ENCODE data around the gene CAMK2D.
"Not testable (repeated sequence)": the region's sequence is repeated elsewhere in the genome, so short reads cannot be mapped to it uniquely, and the experiment has no call there.

The CAMK2D gene

DNA sequence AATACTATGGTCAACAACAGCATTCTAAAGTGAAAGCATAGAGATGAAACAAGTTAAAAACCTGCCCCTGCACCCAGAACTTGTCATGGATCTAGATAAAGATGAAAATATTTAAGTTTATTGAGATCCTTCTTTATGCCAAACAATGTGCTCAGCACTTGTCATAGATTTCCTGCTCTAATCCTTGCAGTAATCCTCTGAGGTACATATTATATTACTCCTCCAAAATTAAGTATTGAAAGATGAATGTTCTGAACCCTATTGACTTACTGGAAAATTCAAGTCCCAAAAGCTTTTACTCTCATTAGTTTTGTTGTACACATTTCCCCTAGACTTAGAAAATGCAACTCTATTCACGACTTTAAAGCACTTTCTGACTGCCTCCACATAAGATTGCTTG is 35.6 kb downstream of the CAMK2D start:
- Mint-ChIP-seq H3K36me3 (peaks cover 27% of the 10 kb centered on the region), H3K27ac (no peak overlapping the region), H3K4me1 (peaks cover 73% of the 10 kb centered on the region), H3K4me3 (no peak overlapping the region), H3K27me3 (no peaks in the 10 kb centered on the region), H3K9me3 (no peaks in the 10 kb centered on the region)

DNA sequence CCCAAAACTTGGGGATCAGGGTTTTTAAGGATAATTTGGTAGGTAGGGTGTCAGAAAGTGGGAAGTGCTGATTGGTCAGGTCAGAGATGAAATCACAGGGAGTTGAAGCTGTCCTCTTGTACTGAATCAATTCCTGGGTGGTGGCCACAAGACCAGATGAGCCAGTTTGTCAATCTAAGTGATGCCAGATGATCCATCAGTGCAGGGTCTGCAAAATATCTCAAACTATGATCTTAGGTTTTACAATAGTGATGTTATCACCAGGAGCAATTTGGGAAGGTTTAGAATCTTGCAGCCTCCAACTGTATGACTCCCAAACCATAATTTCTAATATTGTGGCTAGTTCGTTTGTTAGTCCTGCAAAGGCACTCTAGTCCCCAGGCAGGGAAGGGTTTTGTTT is 43.3 kb downstream of the CAMK2D start:
- Mint-ChIP-seq H3K9me3 (no peaks in the 10 kb centered on the region), H3K4me1 (peaks cover 54% of the 10 kb centered on the region), H3K27ac (peak overlapping the region; percentile 23)

DNA sequence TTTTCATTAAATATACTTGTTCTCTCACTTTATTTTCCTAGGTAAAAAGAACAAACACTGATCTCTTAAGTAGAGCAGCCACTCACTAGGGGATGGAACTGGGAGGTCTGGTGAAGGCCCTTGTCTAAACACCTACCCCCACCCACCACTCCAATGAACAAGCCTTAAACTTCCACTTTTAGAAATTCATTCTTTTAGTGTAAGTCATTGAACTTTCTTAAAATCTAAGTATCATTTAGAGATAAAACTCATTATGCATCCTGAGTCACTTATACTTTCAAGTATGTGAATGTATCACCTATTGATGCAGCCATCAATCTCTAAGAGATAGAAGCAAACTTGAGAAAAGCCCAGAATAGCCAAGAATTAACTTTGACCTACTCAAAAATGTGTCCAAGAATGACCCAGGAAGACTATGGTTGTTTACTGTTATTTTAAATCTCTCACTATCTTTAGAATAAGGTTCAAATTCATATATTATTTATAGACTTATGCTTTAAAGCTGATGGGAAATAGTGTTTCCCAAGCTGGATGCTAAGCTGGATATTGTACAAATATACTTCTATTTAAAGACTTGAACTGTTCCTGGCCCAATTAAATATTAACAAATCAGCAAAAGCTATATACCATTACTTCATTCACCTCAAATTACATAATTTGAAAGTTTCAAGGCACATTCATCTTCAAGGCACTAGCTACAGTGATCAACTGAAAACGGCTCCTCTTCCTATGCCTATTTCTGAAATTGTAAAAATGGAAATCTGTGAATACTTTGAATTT is 49.5 kb downstream of the CAMK2D start:
- peaks cover 58% of the 10 kb centered on the region for H3K4me1 Mint-ChIP-seq
- H3K4me3 Mint-ChIP-seq: no peak overlapping the region
- peaks cover 15% of the 10 kb centered on the region for H3K36me3 Mint-ChIP-seq
- H3K27me3 Mint-ChIP-seq: no peaks in the 10 kb centered on the region
- peak overlapping the region; percentile 66 for H3K27ac Mint-ChIP-seq
- no peaks in the 10 kb centered on the region for H3K9me3 Mint-ChIP-seq

More for the DNA sequence above, 43.3 kb downstream of the CAMK2D start:
- Mint-ChIP-seq H3K36me3 (peaks cover 24% of the 10 kb centered on the region), H3K4me3 (no peak overlapping the region), H3K27me3 (no peaks in the 10 kb centered on the region)

DNA sequence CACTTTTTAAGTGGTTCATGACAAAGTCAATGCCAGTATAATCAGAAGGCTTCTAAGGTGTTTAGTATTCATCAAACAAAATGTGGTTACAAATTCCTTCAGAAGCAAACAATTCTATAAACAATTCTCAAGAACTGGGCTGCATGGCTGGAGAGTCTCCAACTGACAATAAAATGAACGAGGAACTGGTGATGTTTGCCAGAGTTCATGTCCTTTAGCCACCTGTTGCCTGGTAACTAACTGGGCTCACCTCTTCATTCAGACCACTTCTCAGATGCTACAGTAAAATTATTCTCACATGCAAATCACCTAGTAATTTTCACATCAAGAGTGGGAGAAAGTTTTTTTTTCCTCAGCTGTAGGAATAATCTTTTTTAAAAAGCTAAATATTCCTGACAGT is 53.3 kb downstream of the CAMK2D start:
- Mint-ChIP-seq H3K9me3 (no peaks in the 10 kb centered on the region), H3K36me3 (peaks cover 12% of the 10 kb centered on the region), H3K27ac (no peak overlapping the region), H3K4me1 (peaks cover 66% of the 10 kb centered on the region), H3K27me3 (no peaks in the 10 kb centered on the region), H3K4me3 (no peak overlapping the region)

DNA sequence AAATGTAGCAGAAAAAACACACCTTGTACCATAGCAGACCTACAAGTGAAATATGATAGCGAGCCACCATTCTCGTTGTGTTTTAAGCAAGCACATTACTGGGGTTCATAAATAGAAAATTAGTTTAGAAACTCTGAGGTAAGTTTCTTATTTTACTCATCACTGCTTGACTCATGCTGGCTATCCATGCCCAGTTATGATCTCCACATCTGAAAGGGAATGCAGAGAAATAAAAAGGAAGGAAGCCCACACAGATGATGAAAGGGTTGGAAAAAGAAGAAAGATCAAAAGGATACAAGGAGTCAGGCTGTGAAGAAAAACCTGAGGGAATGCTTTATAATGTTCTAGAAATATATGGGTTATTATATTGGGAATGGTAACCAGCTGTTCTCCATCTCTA is 54.5 kb downstream of the CAMK2D start:
- Mint-ChIP-seq H3K9me3 (no peaks in the 10 kb centered on the region), H3K36me3 (peaks cover 14% of the 10 kb centered on the region), H3K27ac (no peak overlapping the region), H3K27me3 (no peaks in the 10 kb centered on the region), H3K4me1 (peaks cover 63% of the 10 kb centered on the region), H3K4me3 (no peak overlapping the region)

DNA sequence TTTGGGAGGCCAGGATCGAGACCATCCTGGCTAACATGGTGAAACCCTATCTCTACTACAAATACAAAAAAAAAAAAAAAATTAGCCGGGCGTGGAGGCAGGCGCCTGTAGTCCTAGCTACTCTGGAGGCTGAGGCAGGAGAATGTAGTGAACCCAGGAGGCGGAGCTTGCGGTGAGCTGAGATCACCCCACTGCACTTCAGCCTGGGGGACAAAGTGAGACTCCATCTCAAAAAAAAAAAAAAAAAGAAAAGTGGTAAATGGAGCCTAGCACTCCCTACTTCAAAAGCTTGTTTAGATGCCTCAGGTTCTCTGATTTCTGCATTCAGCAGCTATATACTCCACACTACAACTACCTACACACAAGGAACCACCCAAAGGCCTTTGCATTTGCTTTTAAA is 56.4 kb downstream of the CAMK2D start:
- peaks cover 19% of the 10 kb centered on the region for H3K36me3 Mint-ChIP-seq
- not testable (repeated sequence) for H3K9me3 Mint-ChIP-seq, H3K4me3 Mint-ChIP-seq, H3K27me3 Mint-ChIP-seq, H3K27ac Mint-ChIP-seq
- H3K4me1 Mint-ChIP-seq: peaks cover 59% of the 10 kb centered on the region

DNA sequence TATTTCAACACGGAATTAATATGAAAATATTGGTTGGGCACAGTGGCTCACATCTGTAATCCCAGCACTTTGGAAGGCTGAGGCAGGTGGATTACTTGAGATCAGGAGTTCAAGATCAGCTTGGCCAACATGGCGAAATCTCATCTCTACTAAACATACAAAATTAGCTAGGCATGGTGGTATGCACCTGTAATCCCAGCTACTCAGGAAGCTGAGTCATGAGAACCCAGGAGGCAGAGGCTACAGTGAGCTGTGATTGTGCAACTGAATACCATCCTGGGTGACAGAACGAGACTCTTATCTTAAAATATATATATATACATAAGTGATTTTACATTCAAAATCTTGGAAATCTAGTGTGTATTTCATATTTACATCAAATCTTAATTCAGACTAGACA is 58.9 kb downstream of the CAMK2D start:
- H3K27me3 Mint-ChIP-seq, H3K4me3 Mint-ChIP-seq, H3K27ac Mint-ChIP-seq, H3K9me3 Mint-ChIP-seq: not testable (repeated sequence)
- Mint-ChIP-seq H3K36me3 (peaks cover 24% of the 10 kb centered on the region), H3K4me1 (peaks cover 44% of the 10 kb centered on the region)

DNA sequence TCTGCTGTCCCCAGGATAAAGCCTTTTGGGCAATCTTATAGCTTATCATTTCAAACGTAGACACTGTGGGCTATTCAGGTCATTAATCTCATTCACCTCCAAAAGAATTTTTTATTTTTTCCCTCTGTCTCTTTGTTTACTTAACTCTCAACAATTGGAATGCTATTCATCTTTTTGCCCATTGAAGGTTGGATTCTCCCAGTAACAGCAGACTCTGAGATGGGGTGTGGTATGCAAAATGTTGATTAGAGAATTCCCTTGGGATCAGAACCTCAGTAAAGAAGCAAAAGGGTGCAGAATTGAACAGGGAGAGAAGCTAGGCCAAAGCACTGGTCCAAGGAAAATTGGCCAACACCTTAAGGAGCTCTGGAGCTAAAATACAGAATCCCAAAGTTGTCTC is 60.4 kb downstream of the CAMK2D start:
- Mint-ChIP-seq H3K27me3 (no peaks in the 10 kb centered on the region), H3K9me3 (peaks cover 8% of the 10 kb centered on the region), H3K4me1 (peaks cover 30% of the 10 kb centered on the region), H3K36me3 (peaks cover 24% of the 10 kb centered on the region), H3K27ac (peak overlapping the region; percentile 74), H3K4me3 (no peak overlapping the region)

DNA sequence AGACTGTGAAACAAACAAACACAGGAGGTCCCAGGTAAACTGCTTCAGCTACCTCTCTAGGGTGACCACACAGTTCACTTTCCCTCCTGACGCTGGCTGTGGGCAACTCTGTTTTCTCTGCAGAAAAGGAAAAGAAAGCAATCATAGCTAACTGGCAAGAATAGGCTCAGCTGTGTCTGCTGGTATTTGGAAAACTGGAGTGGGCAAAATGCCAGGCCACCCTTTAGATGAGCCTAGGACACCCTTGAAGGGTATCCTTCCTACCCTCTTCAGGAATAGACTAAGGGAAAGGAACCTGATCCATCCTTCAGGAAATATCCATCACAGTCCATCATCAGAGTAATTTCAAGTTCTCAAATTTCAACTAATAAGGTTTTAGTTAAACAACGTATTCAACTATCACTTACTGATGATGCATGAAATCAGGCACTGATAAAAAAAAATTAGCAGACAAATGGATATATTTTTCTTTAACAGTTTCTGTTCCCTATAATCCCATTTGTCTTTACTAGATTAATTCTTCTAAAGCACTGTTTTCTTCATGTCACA is 60.9 kb downstream of the CAMK2D start:
- Mint-ChIP-seq H3K36me3 (peaks cover 23% of the 10 kb centered on the region), H3K4me1 (peaks cover 26% of the 10 kb centered on the region), H3K27ac (peak overlapping the region; percentile 99), H3K9me3 (peaks cover 8% of the 10 kb centered on the region), H3K27me3 (no peaks in the 10 kb centered on the region), H3K4me3 (no peak overlapping the region)

DNA sequence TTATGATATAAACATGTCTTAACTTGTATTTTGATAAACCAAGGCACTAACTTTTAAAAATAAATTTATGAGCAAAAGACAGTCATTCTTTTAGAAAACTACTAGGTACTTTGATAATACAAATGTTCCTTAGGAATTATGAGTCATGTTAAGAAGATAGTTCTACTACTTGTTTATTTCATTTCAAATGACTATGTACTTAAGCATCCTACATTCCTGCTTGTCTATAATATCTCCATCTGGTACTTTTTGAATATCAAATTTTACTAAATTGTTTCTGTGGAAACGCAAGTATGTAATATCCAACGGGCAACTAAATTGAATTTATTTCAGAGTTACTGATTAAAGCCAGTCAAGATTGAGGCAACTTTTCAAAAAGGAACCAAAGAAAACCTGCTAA is 61.8 kb downstream of the CAMK2D start:
- H3K9me3 Mint-ChIP-seq: peaks cover 8% of the 10 kb centered on the region
- H3K36me3 Mint-ChIP-seq: peaks cover 21% of the 10 kb centered on the region
- H3K27me3 Mint-ChIP-seq: no peaks in the 10 kb centered on the region
- peak overlapping the region; percentile 55 for H3K4me3 Mint-ChIP-seq
- H3K27ac Mint-ChIP-seq: peak overlapping the region; percentile 99
- H3K4me1 Mint-ChIP-seq: peaks cover 22% of the 10 kb centered on the region

DNA sequence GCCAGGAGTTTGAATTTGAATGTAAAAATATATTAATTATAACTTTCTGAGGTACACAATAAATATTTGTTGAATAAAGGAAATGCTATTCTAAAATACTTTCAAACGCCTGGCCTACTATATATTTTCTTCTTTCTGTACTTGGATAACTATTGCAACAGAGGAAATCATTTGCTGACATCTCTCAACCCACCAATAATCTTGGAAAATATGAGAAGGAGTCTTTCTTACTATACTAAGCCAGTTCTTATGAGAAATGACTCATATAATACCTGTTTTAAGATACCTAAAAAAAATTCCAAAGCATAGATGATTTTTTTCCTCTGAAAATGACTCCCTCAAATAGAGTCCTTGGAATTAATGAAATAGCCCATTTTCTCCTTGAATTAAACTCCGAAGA is 64.1 kb downstream of the CAMK2D start:
- peaks cover 18% of the 10 kb centered on the region for H3K36me3 Mint-ChIP-seq
- no peaks in the 10 kb centered on the region for H3K27me3 Mint-ChIP-seq
- H3K9me3 Mint-ChIP-seq: peaks cover 8% of the 10 kb centered on the region
- no peak overlapping the region for H3K27ac Mint-ChIP-seq
- no peak overlapping the region for H3K4me3 Mint-ChIP-seq
- H3K4me1 Mint-ChIP-seq: peaks cover 10% of the 10 kb centered on the region

DNA sequence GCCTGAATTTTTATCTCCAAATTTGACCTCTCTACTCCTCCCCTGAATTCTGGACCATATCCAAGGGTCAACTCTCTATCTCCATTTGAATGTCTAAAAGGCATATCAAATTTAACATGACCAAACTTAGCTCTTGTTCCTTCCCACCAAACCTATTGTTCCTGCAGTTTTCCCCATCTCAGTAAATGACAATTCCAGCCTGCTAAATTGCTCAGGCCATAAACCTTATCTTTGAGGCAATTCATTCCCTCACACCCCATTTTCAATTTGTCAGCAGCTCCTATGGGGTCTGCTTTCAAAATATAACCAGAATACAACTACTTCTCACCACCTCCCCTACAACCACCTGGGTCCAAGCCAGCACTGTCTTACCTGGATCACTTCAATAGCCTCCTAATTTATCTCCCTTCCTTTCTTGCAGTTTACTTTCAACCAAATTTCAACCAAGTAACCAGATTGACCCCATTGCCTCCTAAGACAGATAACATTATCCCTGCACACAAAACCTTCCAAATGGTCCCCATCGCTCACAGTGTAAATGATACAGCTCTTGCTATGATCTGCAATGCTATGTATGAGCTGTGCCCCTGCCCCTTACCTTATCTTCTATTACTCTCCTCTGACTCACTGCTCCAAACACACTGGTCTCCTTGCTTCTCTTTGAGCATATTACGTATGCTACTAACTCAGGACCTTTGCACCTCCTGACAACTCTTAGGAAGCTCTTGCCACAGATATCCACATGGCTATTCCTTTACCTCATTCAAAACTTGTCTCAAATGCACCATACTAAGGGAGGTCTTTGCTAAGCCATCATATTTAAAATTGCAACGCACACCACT is 66.0 kb downstream of the CAMK2D start:
- no peak overlapping the region for H3K27ac Mint-ChIP-seq
- no peaks in the 10 kb centered on the region for H3K27me3 Mint-ChIP-seq
- H3K9me3 Mint-ChIP-seq: peaks cover 10% of the 10 kb centered on the region
- peaks cover 7% of the 10 kb centered on the region for H3K4me1 Mint-ChIP-seq
- H3K36me3 Mint-ChIP-seq: peaks cover 19% of the 10 kb centered on the region
- no peak overlapping the region for H3K4me3 Mint-ChIP-seq

DNA sequence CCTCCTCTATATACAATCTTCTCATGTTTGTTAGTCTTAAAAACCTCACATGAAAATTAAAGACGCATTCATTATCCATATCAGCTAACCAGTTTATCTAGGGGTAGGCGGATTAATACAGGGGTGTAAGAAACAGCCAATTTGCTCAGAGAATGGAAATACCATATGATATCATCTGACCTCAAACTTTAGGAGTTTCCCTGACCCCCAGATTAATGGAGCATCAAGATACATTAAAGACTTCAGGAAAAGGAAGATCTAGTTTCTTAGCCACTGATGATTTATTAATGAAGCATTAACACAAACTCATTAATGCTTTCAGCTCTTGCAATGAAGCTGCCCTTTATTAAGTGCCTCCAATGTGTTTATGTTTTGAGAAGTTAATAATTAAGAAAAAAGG is 67.5 kb downstream of the CAMK2D start:
- Mint-ChIP-seq H3K36me3 (peaks cover 23% of the 10 kb centered on the region), H3K9me3 (peaks cover 4% of the 10 kb centered on the region), H3K27ac (no peak overlapping the region), H3K27me3 (no peaks in the 10 kb centered on the region), H3K4me1 (peaks cover 21% of the 10 kb centered on the region), H3K4me3 (peak overlapping the region; percentile 23)

DNA sequence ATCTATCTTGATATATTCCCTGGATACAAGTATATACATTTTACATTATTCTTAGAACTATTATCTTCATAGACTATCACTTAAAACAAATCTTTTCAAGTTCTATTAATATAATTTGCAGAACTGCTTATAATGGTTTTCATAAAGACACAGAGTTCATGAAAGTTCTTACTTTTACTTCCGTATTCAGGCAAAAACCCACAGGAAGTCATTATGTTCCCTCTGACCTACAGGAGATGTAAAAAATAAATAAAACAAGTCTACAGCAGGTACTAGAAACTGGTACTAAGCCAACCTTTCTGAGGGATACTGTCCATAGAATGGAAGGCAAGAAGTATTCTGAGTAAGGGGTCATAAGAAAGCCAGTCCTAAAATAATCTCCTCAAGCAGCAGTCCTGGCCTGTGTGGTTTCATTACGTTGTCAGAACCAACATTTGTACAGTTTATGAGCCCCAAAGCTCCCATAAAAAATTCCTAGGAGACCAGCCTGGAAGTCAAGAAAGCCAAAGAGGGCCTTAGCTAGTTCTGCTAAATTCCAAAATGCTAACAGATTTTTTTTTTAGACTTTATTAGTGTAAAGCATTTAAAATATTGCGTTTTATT is 68.6 kb downstream of the CAMK2D start:
- Mint-ChIP-seq H3K36me3 (peaks cover 29% of the 10 kb centered on the region), H3K27ac (peak overlapping the region; percentile 42), H3K4me3 (peak overlapping the region; percentile 39), H3K9me3 (peaks cover 4% of the 10 kb centered on the region), H3K4me1 (peaks cover 30% of the 10 kb centered on the region), H3K27me3 (no peaks in the 10 kb centered on the region)

DNA sequence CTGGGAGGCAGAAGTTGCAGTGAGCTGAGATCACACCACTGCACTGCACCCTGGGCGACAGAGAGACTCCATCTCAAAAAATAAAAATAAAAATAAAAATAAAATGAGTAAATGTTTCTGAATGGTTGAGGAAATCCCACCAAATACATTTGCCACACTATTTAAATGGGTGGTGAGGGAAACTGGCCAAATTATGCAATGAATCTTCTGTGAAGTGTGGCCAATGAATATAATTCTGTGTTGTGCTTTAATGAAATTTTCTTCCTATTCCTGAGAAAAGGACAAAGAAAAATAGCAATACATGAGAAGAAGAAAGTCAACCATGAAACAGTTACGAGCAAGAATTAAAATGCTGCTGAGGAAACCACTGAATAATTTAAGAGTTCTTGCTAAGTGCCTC is 69.9 kb downstream of the CAMK2D start:
- Mint-ChIP-seq H3K27me3 (no peaks in the 10 kb centered on the region), H3K36me3 (peaks cover 35% of the 10 kb centered on the region), H3K4me3 (no peak overlapping the region), H3K9me3 (peaks cover 4% of the 10 kb centered on the region), H3K4me1 (peaks cover 41% of the 10 kb centered on the region), H3K27ac (no peak overlapping the region)

DNA sequence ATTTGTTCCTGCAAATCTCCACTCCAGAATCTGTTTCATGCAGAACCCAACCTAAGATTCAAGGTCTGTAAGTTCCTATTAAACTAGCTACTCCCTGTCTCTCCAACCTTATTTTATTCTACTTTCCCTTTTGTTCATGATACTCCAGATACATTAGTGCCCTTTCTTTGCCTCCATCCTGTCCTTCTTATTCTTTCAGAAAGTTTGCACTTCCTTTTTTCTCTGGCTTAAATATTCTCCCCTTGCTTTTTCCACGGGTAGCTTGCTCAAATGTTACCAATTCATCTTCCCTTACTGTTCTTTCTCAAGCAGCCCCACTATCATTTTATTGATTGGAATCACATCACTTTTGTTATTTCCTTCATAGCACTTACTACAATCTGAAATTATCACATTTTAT is 72.1 kb downstream of the CAMK2D start:
- Mint-ChIP-seq H3K4me1 (peaks cover 52% of the 10 kb centered on the region), H3K4me3 (no peak overlapping the region), H3K27me3 (no peaks in the 10 kb centered on the region), H3K9me3 (peaks cover 4% of the 10 kb centered on the region), H3K27ac (peak overlapping the region; percentile 48), H3K36me3 (peaks cover 36% of the 10 kb centered on the region)

Data from activated naive CD4-positive, alpha-beta T cell treated with anti-CD3 and anti-CD28 coated beads, Interleukin-2, amount 50 U/mL, for 24 hours (primary cell).